ENCODE results near the gene SPTLC2.
"Not testable (repeated sequence)": the region's sequence is repeated elsewhere in the genome, so short reads cannot be mapped to it uniquely, and the experiment has no call there.

The SPTLC2 gene

DNA sequence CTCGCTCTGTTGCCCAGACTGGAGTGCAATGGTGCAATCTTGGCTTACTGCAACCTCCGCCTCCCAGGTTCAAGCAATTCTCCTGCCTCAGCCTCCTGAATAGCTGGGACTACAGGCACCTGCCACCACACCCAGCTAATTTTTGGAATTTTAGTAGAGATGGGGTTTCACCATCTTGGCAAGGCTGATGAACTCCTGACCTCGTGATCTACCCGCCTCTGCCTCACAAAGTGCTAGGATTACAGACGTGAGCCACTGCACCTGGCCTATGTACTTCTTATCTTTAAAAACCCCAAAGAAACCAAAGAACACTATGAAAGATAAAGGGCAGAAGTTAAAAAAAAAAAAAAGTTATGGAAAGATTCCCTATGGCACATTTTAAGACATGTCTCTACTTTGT lies 79.5 kb downstream of the SPTLC2 start:
- H3K9me3 ChIP-seq (ENCODE audit: control insufficient read depth, low read length); H3K36me3 ChIP-seq (ENCODE audit: control insufficient read depth, insufficient read depth, low read length); H3K27me3 ChIP-seq (ENCODE audit: control insufficient read depth, insufficient read depth, low read length, poor library complexity, severe bottlenecking); H3K27ac ChIP-seq (ENCODE audit: insufficient read depth, low read depth, low read length, poor library complexity, severe bottlenecking); H3K4me3 ChIP-seq (ENCODE audit: insufficient read depth, low read depth, low read length); H3K4me1 ChIP-seq (ENCODE audit: control insufficient read depth, insufficient read depth, low read length): not testable (repeated sequence)
- WGBS, 2 experiments = 89 to 95% methylated on average over 4 to 5 of the region's 5 CpGs

DNA sequence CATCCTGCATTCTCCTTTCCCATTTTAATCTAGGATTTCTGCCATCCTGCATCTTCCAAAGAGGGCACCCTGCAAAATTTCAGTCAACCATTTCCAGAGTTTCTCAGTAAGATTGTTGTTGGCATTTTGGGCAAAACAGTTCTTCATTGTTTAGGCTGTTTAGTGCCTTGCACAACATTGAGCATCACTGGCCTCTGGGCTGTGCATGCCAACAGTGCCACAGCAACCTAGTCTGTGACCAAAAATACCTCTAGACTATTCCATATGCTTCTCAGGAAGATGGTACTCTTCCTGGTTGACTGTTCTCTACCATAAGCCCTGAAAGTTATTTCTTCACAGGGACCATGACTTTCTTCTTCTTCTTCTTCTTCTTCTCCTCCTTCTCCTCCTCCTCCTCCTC lies 85.4 kb downstream of the SPTLC2 start:
- Histone ChIP-seq H3K4me3 (ENCODE audit: insufficient read depth, low read depth, low read length) (no peak overlapping the region), H3K27ac (ENCODE audit: insufficient read depth, low read depth, low read length, poor library complexity, severe bottlenecking) (no peak overlapping the region), H3K9me3 (ENCODE audit: control insufficient read depth, low read length) (no peaks in the 10 kb centered on the region), H3K36me3 (ENCODE audit: control insufficient read depth, insufficient read depth, low read length) (no peaks in the 10 kb centered on the region), H3K27me3 (ENCODE audit: control insufficient read depth, insufficient read depth, low read length, poor library complexity, severe bottlenecking) (no peaks in the 10 kb centered on the region), H3K4me1 (ENCODE audit: control insufficient read depth, insufficient read depth, low read length) (no peaks in the 10 kb centered on the region)

DNA sequence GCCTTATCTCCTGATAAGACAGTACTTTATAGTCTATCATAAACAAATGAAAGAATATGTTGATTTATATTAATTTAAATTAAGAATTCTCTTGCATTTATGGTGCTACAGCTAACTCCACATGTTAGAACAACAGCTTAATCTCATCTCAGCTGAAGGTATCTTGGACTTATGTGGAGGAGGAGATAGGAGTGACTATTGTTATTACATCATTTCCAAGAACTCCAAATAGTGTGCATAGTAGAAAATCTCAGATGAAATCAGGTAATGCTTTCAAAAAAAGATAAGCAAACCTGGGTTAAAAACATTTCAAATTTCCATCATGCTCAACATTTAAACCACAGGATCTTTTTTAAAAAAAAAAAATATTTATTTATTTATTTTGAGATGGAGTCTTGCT lies 86.5 kb downstream of the SPTLC2 start:
- Histone ChIP-seq H3K36me3 (ENCODE audit: control insufficient read depth, insufficient read depth, low read length) (no peaks in the 10 kb centered on the region), H3K27ac (ENCODE audit: insufficient read depth, low read depth, low read length, poor library complexity, severe bottlenecking) (no peak overlapping the region), H3K27me3 (ENCODE audit: control insufficient read depth, insufficient read depth, low read length, poor library complexity, severe bottlenecking) (no peaks in the 10 kb centered on the region), H3K9me3 (ENCODE audit: control insufficient read depth, low read length) (no peaks in the 10 kb centered on the region), H3K4me1 (ENCODE audit: control insufficient read depth, insufficient read depth, low read length) (no peaks in the 10 kb centered on the region), H3K4me3 (ENCODE audit: insufficient read depth, low read depth, low read length) (no peak overlapping the region)

DNA sequence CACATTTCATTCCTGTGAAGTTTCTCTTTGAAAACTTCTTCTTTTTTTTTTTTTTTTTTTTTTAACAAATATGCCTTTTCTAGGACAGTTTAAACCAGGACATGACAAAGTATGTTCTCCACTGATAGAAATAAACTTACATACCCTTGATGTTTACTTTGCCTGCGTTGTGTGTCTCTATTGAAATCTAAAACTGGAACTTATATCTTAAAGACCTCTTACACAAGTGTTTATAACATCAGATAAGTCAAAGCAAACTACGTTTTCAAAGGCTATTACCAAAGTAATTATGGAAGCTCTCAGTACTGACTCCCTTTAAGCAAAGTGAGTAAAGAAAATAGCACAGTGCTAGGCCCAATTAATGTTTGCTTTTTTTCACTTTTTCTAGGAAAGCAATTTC lies 87.2 kb downstream of the SPTLC2 start:
- Histone ChIP-seq H3K4me1 (ENCODE audit: control insufficient read depth, insufficient read depth, low read length) (no peaks in the 10 kb centered on the region), H3K27me3 (ENCODE audit: control insufficient read depth, insufficient read depth, low read length, poor library complexity, severe bottlenecking) (no peaks in the 10 kb centered on the region), H3K36me3 (ENCODE audit: control insufficient read depth, insufficient read depth, low read length) (no peaks in the 10 kb centered on the region), H3K27ac (ENCODE audit: insufficient read depth, low read depth, low read length, poor library complexity, severe bottlenecking) (no peak overlapping the region), H3K9me3 (ENCODE audit: control insufficient read depth, low read length) (no peaks in the 10 kb centered on the region), H3K4me3 (ENCODE audit: insufficient read depth, low read depth, low read length) (no peak overlapping the region)
- 96 to 100% methylated on average over 2 of the region's 2 CpGs for WGBS, 2 experiments

DNA sequence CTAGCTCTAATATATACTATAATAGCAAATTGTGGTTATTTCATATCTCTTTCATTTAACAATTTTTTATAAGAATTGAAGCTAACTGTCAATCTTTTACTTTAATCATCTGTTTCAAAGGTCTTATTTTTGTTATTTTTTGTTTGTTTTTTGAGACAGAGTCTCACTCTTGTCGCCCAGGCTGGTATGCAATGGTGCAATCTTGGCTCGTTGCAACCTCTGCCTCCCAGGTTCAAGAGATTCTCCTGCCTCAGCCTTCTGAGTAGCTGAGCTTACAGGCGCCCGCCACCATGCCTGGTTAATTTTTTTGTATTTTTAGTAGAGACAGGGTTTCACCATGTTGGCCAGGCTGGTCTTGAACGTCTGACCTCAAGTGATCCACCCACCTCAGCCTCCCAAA lies 87.7 kb downstream of the SPTLC2 start:
- not testable (repeated sequence) for H3K4me1 ChIP-seq (ENCODE audit: control insufficient read depth, insufficient read depth, low read length); H3K4me3 ChIP-seq (ENCODE audit: insufficient read depth, low read depth, low read length); H3K9me3 ChIP-seq (ENCODE audit: control insufficient read depth, low read length); H3K27me3 ChIP-seq (ENCODE audit: control insufficient read depth, insufficient read depth, low read length, poor library complexity, severe bottlenecking); H3K36me3 ChIP-seq (ENCODE audit: control insufficient read depth, insufficient read depth, low read length); H3K27ac ChIP-seq (ENCODE audit: insufficient read depth, low read depth, low read length, poor library complexity, severe bottlenecking)
- WGBS, 2 experiments = 93 to 96% methylated on average over 5 of the region's 5 CpGs

DNA sequence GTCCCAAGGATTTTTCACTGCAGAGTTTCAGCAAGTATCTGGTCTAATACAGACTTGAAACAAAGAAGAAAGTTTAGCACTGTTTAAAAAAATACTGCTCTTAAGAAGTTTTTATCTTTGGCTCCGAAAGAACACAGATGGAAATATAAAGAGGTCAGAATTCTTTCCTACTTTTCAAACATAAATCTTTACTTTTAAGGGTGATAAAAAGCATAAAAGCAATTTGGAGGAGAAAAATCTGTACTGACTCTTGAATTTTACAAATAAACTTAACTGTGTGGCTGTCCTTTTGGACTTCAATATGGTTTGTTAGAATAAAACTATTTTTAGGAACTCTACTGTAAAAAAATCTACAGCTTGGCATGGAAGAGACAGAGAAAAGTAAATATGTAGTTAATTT lies 90.2 kb downstream of the SPTLC2 start:
- no peaks in the 10 kb centered on the region for H3K9me3 ChIP-seq (ENCODE audit: control insufficient read depth, low read length)
- no peak overlapping the region for H3K4me3 ChIP-seq (ENCODE audit: insufficient read depth, low read depth, low read length)
- H3K27me3 ChIP-seq (ENCODE audit: control insufficient read depth, insufficient read depth, low read length, poor library complexity, severe bottlenecking) = no peaks in the 10 kb centered on the region
- WGBS, 2 experiments = 100% methylated on average over 1 of the region's 1 CpG; no CpG with 5 or more reads in 1 of the 2 experiments
- no peaks in the 10 kb centered on the region for H3K36me3 ChIP-seq (ENCODE audit: control insufficient read depth, insufficient read depth, low read length)
- no peak overlapping the region for H3K27ac ChIP-seq (ENCODE audit: insufficient read depth, low read depth, low read length, poor library complexity, severe bottlenecking)
- H3K4me1 ChIP-seq (ENCODE audit: control insufficient read depth, insufficient read depth, low read length) = no peaks in the 10 kb centered on the region

DNA sequence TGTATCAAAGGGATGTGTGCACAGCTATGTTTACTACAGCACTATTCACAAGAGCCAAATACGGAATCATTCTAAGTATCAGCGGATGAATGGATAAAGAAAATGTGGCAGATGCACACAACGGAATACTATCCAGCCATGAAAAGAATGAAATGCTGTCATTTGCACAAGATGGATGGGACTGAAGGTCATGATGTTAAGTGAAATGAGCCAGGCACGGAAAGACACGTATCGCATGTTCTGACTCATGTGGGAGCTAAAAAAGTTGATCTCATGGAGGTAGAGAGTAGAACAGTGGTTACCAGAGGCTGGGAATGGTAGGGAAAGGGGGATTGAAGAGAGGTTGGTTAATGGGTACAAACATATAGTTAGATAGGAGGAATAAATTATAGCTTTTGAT lies 91.9 kb downstream of the SPTLC2 start:
- WGBS, 2 experiments = 96% methylated on average over 6 of the region's 6 CpGs
- H3K9me3 ChIP-seq (ENCODE audit: control insufficient read depth, low read length) = no peaks in the 10 kb centered on the region
- H3K27ac ChIP-seq (ENCODE audit: insufficient read depth, low read depth, low read length, poor library complexity, severe bottlenecking) = no peak overlapping the region
- H3K36me3 ChIP-seq (ENCODE audit: control insufficient read depth, insufficient read depth, low read length) = no peaks in the 10 kb centered on the region
- H3K4me3 ChIP-seq (ENCODE audit: insufficient read depth, low read depth, low read length) = no peak overlapping the region
- H3K27me3 ChIP-seq (ENCODE audit: control insufficient read depth, insufficient read depth, low read length, poor library complexity, severe bottlenecking) = no peaks in the 10 kb centered on the region
- no peaks in the 10 kb centered on the region for H3K4me1 ChIP-seq (ENCODE audit: control insufficient read depth, insufficient read depth, low read length)

DNA sequence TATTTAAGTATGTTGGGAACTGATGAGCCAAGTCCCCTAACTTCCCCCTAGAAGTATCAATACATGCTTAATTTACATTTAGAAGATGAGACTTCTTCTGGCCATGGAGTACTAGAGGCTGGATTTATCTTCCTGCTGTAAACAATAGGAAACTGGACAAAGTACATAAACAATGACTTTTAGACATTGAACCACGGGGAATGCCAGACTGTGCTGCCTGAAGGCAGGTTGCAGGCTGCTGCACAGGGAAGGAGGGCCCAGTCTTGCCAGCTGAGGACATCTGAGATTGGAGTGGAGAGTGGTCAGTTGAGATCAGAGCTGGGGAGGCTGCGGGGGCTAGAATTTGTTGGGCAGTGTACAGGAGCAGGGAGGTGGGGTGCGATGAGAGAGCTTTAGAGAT lies 93.3 kb downstream of the SPTLC2 start:
- no peak overlapping the region for H3K4me3 ChIP-seq (ENCODE audit: insufficient read depth, low read depth, low read length)
- no peaks in the 10 kb centered on the region for H3K27me3 ChIP-seq (ENCODE audit: control insufficient read depth, insufficient read depth, low read length, poor library complexity, severe bottlenecking)
- WGBS, 2 experiments = 89 to 94% methylated on average over 3 of the region's 3 CpGs
- H3K27ac ChIP-seq (ENCODE audit: insufficient read depth, low read depth, low read length, poor library complexity, severe bottlenecking) = no peak overlapping the region
- H3K36me3 ChIP-seq (ENCODE audit: control insufficient read depth, insufficient read depth, low read length) = no peaks in the 10 kb centered on the region
- no peaks in the 10 kb centered on the region for H3K4me1 ChIP-seq (ENCODE audit: control insufficient read depth, insufficient read depth, low read length)
- H3K9me3 ChIP-seq (ENCODE audit: control insufficient read depth, low read length) = no peaks in the 10 kb centered on the region

DNA sequence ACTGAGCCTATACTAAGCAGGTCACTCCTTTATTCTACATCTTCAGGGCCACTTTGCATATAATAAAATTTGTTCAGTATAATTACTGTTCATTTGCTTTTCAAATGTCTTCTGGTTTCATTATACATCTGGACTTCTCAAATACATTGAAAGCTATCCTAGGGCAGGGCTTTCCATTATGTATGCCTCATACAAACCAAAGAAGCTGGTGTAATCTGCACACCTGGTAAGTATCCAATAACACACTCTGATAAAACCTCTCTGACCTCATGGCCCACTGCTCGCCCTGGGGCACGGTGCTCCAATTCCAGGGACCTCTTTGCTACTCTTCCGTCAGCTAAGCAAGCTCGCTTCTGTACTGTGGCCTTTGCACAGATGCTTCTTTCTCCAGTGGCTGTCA lies 95.9 kb downstream of the SPTLC2 start:
- no peak overlapping the region for H3K4me3 ChIP-seq (ENCODE audit: insufficient read depth, low read depth, low read length)
- H3K36me3 ChIP-seq (ENCODE audit: control insufficient read depth, insufficient read depth, low read length) = no peaks in the 10 kb centered on the region
- 94 to 95% methylated on average over 4 of the region's 4 CpGs for WGBS, 2 experiments
- H3K4me1 ChIP-seq (ENCODE audit: control insufficient read depth, insufficient read depth, low read length) = no peaks in the 10 kb centered on the region
- H3K9me3 ChIP-seq (ENCODE audit: control insufficient read depth, low read length) = no peaks in the 10 kb centered on the region
- no peaks in the 10 kb centered on the region for H3K27me3 ChIP-seq (ENCODE audit: control insufficient read depth, insufficient read depth, low read length, poor library complexity, severe bottlenecking)
- H3K27ac ChIP-seq (ENCODE audit: insufficient read depth, low read depth, low read length, poor library complexity, severe bottlenecking) = no peak overlapping the region

DNA sequence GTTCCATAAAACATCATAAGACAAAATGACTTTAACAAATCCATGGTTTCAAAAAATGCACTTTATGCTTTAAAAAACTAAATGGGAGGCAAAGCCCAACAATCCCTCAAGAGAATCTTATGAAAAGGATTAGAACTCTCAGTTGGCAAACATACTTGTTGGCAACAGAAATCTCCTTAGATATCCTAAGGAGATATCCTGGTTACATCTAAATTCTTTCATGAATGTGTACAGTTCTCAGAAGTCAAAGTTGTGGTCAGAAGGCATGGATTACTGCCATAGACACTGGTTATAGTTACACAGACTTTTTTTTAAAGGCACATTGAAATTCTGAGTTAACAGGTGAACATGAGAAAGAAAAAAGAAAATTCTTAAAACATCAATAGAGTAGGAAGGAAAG lies 100.3 kb downstream of the SPTLC2 start:
- Histone ChIP-seq H3K9me3 (ENCODE audit: control insufficient read depth, low read length) (no peaks in the 10 kb centered on the region), H3K4me1 (ENCODE audit: control insufficient read depth, insufficient read depth, low read length) (no peaks in the 10 kb centered on the region), H3K27me3 (ENCODE audit: control insufficient read depth, insufficient read depth, low read length, poor library complexity, severe bottlenecking) (no peaks in the 10 kb centered on the region), H3K4me3 (ENCODE audit: insufficient read depth, low read depth, low read length) (no peak overlapping the region), H3K27ac (ENCODE audit: insufficient read depth, low read depth, low read length, poor library complexity, severe bottlenecking) (no peak overlapping the region), H3K36me3 (ENCODE audit: control insufficient read depth, insufficient read depth, low read length) (no peaks in the 10 kb centered on the region)

DNA sequence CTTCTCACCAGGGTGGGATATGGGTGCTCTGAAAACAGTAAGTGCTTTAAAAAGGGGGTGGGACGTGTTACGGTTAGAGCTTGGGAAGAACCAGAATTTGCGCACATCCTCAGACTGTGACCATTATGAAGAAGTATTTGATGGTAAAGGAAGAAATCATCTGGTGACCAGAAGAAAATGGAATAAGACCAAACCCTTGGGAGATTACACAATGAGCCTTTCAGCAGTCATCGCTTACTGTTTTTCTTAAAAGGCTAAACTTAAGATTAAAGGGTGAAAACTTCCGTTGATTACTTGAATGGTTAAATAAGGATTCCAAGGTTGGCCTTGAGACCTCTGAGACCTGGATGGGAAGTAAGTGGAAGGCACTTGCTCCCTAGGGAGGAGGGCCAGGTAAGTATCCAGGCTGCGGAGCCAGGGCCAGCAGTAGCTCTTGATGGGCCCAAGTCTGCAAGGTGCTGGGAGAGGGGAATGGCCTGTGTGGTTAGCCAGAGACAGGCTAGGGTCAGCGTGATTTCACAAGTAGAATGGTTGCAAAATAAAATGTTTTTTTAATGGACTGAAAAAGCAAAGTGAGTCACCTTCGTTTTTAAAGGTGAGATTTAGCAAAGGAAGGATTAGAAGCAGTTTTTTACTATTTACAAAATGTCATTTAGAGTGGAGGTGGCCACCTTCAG lies 104.8 kb downstream of the SPTLC2 start:
- no peaks in the 10 kb centered on the region for H3K9me3 ChIP-seq (ENCODE audit: control insufficient read depth, low read length)
- no peak overlapping the region for H3K4me3 ChIP-seq (ENCODE audit: insufficient read depth, low read depth, low read length)
- WGBS, 2 experiments = 94% methylated on average over 8 of the region's 8 CpGs
- no peaks in the 10 kb centered on the region for H3K36me3 ChIP-seq (ENCODE audit: control insufficient read depth, insufficient read depth, low read length)
- no peaks in the 10 kb centered on the region for H3K27me3 ChIP-seq (ENCODE audit: control insufficient read depth, insufficient read depth, low read length, poor library complexity, severe bottlenecking)
- no peaks in the 10 kb centered on the region for H3K4me1 ChIP-seq (ENCODE audit: control insufficient read depth, insufficient read depth, low read length)
- H3K27ac ChIP-seq (ENCODE audit: insufficient read depth, low read depth, low read length, poor library complexity, severe bottlenecking) = no peak overlapping the region

Measured in ectodermal cell (in vitro differentiated cells).